Tibial nerve (tissue), 4 donors: Measurements from ENCODE around the gene COX20. TPM values are rescaled to one million over a fixed set of nuclear protein-coding genes. Genes with fewer than 3 reads are reported as not detected.

Experiments used
- DNase-seq, 2 donors: peaks; one replicate each; pipeline ENCODE4 v3.0.0-alpha.2; 2019; ENCODE audit warnings: low spot score in 2 of 2
- H3K27ac ChIP-seq, 4 donors: fragments of 200-600 bp; sonication (generic) in 3 of 4; one replicate each; pipeline ENCODE4 v1.5.1; 2017 to 2019; ENCODE audit warnings: mild to moderate bottlenecking in 1 of 4
- H3K27me3 ChIP-seq, 2 donors: fragments of 200-600 bp; sonication (generic) in 1 of 2; one replicate each; pipeline versions ENCODE4 v1.5.1 to v1.6.0; 2017 to 2019
- H3K36me3 ChIP-seq, 3 donors: fragments of 200-600 bp; sonication (generic); one replicate each; pipeline ENCODE4 v1.5.1; 2018 to 2019
- H3K4me1 ChIP-seq, 4 donors: fragments of 200-600 bp; sonication (generic) in 3 of 4; one replicate each; pipeline ENCODE4 v1.5.1; 2017 to 2019
- H3K4me3 ChIP-seq, 4 donors: fragments of 200-600 bp; sonication (generic) in 3 of 4; one replicate each; pipeline ENCODE4 v1.5.1; 2017 to 2019; ENCODE audit warnings: mild to moderate bottlenecking in 1 of 4, moderate library complexity in 1 of 4
- H3K9me3 ChIP-seq, 4 donors: fragments of 200-600 bp; sonication (generic) in 3 of 4; one replicate each; pipeline ENCODE4 v1.5.1; 2017 to 2019
- CTCF ChIP-seq, 5 experiments: fragments of 200-600 bp in 3 of 5; fragments of 450-650 bp in 2 of 5; sonication (generic) in 3 of 5; IDR thresholded peaks; one replicate each; pipeline ENCODE4 v1.5.1; 2016 to 2019; ENCODE audit warnings: antibody characterized with exemption in 5 of 5, mild to moderate bottlenecking in 3 of 5, moderate library complexity in 2 of 5
- EP300 ChIP-seq, 2 donors: sonication (generic); formaldehyde crosslinking; IDR thresholded peaks; one replicate each; pipeline ENCODE4 v1.6.1; 2017; ENCODE audit warnings: antibody characterized with exemption in 2 of 2, mild to moderate bottlenecking in 1 of 2
- POLR2A ChIP-seq, 2 donors: fragments of 450-650 bp; IDR thresholded peaks; one replicate each; pipeline ENCODE4 v1.6.1; 2017; ENCODE audit warnings: antibody characterized with exemption in 2 of 2, mild to moderate bottlenecking in 2 of 2, moderate library complexity in 2 of 2
- WGBS, 2 donors: methylation state at CpG; one replicate each; pipeline ENCODE4 v1.1.5; 2018; 5-methylcytosine and 5-hydroxymethylcytosine counted together
- total RNA-seq, 4 donors: library from RNA; depleted of rRNA; stranded (reverse); fragments of >200 nt; gene quantifications; one replicate each; pipeline ENCODE4 v1.1.0, GENCODE V29; 2016

The COX20 gene
- total RNA-seq, 4 donors from 2014 or later = 20.2 to 44.4 (median 39.5) TPM

- DNase-seq = no peak
- no peaks in the 10 kb centered on the region for H3K9me3 ChIP-seq
- peaks cover 0 to 38% (median 0%) of the 10 kb centered on the region in 4 donors for H3K4me1 ChIP-seq
- no peak overlapping the region for H3K27ac ChIP-seq
- 75 to 76% methylated on average over 6 of the region's 6 CpGs for WGBS, 2 donors
- no peaks in the 10 kb centered on the region for H3K27me3 ChIP-seq
- H3K36me3 ChIP-seq = peaks cover 2 to 81% (median 14%) of the 10 kb centered on the region in 3 donors
- TF ChIP-seq EP300 (IDR thresholded peaks at IDR 0.05) (no peak), POLR2A (IDR thresholded peaks at IDR 0.05) (no peak), CTCF (IDR thresholded peaks at IDR 0.05) (no peak)
- H3K4me3 ChIP-seq = no peak overlapping the region
Observed at GRCh38 chr1:244843148-244843978, 7.9 kb downstream of the COX20 start.

DNA sequence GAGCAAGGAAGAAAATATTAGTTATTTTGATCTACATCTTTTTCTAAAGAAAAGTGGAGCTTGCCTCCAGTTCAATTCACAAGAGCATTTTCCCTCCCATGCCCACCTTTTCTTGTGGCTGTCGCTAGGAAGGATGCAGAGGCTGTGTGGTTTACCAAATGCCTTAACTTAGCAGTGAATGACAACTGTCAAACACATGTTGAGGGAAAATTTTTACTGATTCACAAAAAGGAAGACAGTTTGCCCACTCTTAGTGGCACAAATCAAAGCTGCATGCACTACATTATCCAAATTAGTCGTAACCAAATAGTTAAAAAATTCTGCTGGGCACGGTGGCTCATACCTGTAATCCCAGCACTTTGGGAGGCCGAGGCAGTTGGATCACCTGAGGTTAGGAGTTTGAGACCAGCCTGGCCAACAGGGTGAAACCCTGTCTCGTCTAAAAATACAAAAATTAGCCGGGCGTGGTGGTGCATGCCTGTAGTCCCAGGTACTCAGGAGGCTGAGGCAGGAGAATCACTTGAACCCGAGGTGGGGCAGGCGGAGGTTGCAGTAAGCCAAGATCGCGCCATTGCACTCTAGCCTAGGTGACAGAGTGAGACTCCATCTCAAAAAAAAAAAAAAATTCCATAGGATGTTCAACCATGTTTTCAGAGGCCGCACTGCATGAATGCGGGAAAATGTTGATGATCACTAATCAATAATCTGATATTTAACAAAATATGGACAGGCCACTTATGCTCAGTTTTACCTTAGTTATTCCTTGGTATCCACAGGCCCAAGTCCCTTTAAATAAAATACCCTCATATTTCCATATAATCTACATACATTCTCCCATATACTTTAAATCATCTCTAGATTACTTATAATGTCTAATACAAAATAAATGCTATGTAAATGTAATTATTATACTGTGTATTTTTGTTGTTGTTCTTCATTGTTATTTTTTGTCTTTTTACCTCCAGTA, 9.0 kb downstream of the COX20 start:
- Histone ChIP-seq H3K27ac (no peak overlapping the region), H3K36me3 (peaks cover 2 to 80% (median 14%) of the 10 kb centered on the region in 3 donors), H3K4me1 (peaks cover 0 to 40% (median 0%) of the 10 kb centered on the region in 4 donors), H3K4me3 (no peak overlapping the region), H3K27me3 (no peaks in the 10 kb centered on the region), H3K9me3 (no peaks in the 10 kb centered on the region)
- TF ChIP-seq EP300 (IDR thresholded peaks at IDR 0.05) (no peak), CTCF (IDR thresholded peaks at IDR 0.05) (no peak), POLR2A (IDR thresholded peaks at IDR 0.05) (no peak)
- WGBS, 2 donors = 93% methylated on average over 13 of the region's 13 CpGs
- DNase-seq = no peak

DNA sequence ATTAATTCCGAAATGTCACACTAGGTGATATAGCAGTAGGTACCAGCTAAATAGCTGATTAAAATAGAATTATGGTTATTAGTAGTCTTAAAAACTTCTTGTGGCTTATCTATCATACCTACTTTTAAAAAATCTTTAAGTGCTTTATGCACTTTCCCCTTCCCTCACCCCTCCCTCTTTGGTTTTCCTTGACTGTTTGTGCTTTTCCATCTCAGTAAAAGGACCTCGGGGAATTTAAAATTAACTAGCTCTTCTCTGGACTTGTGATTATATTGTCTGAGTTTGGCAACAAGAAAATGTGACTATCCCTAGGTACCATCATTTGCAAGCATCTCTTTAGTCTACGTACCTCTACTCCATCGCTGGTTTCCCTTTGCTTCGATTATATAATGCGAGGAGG, 11.2 kb downstream of the COX20 start:
- Histone ChIP-seq H3K4me3 (no peak overlapping the region), H3K4me1 (peaks cover 0 to 34% (median 0%) of the 10 kb centered on the region in 4 donors), H3K27me3 (no peaks in the 10 kb centered on the region), H3K27ac (no peak overlapping the region), H3K9me3 (no peaks in the 10 kb centered on the region), H3K36me3 (peaks cover 2 to 84% (median 14%) of the 10 kb centered on the region in 3 donors)
- no peak for TF ChIP-seq CTCF (IDR thresholded peaks at IDR 0.05)
- TF ChIP-seq EP300 (IDR thresholded peaks at IDR 0.05) = no peak
- 90 to 91% methylated on average over 6 of the region's 6 CpGs for WGBS, 2 donors
- no peak for DNase-seq

DNA sequence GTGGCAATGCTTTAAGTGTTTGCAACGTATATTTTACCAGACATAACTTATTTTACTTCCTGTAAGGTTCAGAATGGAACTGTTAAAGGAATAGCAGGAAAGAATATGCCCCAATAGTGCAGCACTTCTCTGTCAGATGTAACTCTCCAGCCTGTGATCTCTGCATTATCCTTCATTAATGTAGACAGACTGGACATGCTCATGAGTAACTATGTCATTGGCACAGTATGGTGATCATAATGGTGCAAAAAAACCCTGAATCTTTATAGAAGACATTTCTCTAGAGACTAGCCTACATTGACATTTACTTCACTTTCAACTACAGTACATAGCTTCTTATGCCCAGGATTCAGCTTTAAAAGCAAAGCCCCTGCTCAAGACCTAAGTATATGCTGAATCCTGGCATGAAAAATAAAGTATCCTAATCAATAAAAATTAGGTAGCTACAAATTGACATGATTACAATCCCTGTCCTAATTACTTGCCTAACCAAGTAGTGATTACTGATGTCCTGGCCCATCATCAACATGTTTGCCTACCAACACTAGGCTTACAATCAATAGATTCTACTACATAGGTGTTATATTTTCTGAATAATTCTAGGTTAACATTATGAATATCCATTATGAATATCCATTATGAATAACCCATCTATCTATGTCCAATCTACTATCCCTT, 13.9 kb downstream of the COX20 start:
- no peaks in the 10 kb centered on the region for H3K9me3 ChIP-seq
- peaks cover 0 to 42% (median 8%) of the 10 kb centered on the region in 4 donors for H3K4me1 ChIP-seq
- H3K27me3 ChIP-seq = no peaks in the 10 kb centered on the region
- WGBS, 2 donors = 50 to 74% methylated on average over 1 of the region's 1 CpG
- peaks cover 0 to 82% (median 8%) of the 10 kb centered on the region in 3 donors for H3K36me3 ChIP-seq
- DNase-seq = no peak
- H3K27ac ChIP-seq = no peak overlapping the region
- no peak for TF ChIP-seq EP300 (IDR thresholded peaks at IDR 0.05)
- TF ChIP-seq CTCF (IDR thresholded peaks at IDR 0.05) = no peak
- no peak for TF ChIP-seq POLR2A (IDR thresholded peaks at IDR 0.05)
- no peak overlapping the region for H3K4me3 ChIP-seq
